Epidermal melanocyte (primary cell): Measurements from ENCODE around the gene GBGT1.

Experiments
- DNase-seq: peaks from one replicate; pipeline ENCODE4 v3.0.0; 2011; ENCODE audit warnings: low spot score; ENCODE audit not compliant: insufficient read length

GBGT1 gene

DNA sequence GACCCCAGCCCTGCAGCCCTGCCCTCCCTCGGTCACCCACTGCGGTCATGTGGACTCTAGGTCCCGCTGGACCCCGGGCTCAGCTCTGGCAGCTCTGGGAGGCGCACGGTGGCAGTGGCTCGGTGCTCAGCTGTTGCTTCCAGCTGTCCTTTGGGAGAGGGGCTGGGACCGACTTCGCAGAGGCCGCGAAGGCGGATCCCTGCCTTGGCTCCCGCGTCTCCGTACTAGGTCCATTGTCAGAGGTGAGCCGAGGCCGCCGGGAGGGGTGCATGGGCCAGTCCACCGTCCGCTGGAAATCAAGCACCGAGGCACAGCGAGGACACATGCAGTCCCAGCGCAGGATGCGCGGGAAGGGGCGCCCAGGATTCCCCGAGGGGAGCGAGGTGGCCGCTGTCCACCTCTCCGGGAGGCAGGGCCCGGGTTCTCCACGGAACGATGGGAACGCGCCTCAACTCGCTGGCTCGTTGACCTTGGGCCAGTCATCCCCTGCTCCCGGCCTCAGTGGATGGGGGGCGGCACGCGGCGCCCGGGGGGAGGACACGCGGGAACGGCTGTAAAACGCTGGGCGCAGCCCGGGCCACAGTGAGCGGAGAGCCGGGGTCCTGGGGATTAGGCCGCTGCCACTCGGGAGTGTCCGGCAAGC lies 732 bp downstream of the GBGT1 start:
- no peak for DNase-seq

DNA sequence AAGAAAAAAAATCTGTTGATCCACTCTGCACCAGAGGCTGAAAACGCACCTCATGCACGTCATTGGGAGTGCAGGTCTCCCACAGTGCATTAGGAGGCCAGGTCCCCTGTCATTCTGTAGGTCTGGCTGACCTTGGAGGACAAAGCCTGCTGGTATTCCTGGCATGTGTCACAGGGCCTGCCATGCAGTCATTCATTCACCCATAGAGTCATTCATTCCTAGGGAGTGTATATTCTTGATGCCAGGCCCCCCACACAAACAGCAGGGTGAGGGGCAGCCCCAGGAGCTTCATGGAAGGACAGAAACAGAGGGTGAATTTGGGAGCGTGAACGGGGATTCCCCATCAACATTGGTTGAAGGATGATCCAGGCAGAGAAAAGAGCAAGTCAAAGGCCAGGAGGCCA lies 2.2 kb downstream of the GBGT1 start:
- DNase-seq, result no peak

DNA sequence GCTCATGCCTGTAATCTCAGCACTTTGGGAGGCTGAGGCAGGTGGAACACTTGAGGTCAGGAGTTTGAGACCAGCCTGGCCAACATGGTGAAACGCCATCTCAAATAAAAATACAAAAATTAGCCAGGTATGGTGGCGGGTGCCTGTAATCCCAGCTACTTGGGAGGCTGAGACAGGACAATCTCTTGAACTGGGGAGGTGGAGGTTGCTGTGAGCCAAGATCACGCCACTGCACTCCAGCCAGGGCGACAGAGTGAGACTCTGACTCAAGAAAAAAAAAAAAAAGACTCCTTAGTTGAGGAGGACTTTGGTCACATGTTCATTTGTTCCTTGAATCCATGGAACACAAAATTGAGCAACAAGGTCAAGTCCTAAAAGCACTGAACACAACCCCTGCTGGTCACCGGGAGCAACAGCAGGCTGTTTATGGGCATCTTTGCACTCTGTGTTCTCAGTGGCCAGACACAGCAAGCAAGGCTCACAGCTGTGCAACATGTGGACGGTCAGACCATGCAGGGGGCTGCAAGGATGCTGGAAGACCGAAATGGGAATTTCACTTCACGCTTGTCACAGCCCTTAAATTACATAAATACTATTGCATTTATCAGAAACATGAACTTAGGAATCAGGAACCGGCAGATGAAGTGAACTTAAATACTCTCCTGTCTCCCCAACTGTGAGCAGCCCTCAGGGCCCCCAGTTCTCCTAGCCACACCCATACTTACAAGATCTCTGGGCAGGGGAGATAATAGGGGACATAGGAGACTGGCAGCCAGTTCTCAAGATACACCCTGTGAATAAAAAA lies 2.8 kb downstream of the GBGT1 start:
- peak; percentile 88 for DNase-seq

DNA sequence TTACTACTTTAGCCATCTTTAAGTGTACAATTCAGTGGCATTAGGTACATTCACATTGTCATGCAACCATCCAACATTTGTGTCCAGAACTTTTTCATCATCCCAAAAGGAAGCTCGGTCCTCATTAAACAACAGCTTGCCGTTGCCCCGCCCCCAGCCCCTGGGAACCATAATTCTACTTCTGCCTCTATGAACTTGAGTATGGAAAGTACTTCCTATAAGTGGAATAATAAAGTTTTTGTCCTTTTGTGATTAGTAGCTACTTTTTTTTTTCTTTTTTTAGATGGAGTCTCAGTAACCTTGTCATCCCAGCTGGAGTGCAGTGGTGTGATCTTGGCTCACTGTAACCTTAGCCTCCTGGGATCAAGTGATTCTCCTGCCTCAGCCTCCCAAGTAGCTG lies 5.0 kb downstream of the GBGT1 start:
- DNase-seq, result no peak

DNA sequence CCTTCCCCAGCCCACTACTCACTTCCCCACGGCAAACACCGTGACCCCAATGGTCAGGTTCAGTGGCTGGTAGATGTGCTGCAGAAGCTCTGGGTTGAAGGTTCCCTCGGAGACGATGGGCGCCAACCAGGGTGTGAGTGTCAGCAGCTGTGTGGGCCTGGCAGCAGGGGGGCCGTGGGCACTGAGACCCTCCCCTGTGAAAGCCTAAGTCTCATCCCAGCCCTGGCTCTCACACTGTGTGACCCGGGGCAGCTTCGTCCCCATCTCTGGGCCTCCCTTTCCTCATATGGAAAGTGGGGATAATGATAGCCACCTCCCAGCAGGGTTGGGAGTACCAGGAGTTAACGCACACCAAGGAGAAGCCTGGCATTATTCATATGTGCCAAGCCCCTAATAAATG lies 8.6 kb downstream of the GBGT1 start:
- no peak for DNase-seq

DNA sequence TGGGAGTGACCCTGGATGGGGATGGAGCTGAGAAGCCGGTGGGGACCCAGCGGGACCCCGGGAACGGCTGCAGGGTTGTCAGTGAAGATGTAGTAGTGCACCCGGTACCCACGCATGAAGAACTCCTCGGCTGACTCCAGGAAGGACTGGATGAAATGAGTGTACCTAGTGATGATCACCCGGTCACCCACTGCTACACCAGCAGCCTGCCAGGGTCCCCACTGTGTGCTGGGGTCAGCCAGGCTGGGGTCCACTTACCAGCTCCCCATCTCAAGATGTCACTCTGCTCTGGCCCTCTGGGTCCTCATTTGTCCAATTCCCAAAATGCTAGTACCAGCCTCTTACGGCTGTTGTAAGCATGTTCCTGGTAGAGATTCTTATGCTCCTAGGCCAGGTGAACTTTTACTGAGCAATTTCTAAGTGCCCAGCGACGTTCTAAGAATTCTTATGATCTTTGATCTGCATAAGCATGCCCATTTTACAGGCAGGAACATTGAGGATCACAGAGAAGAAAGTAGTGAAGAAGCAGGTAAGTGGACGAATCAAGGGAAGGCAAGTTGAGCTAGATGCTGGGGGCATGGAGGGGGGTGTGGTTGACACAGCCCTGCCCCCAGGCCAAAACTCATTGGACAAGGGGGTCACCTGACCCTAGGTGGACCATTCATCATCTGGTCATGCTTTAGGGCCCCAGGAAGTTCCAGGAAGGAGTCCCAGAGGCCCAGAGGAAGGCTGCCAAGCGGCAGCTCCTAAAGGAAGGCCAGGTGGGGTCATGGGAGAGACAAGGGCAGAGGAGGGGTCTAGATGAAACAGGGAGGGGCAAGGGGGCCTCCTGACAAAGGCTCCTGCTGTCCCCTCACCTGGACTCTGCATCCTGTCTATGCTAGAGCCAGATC lies 9.4 kb downstream of the GBGT1 start:
- no peak for DNase-seq

DNA sequence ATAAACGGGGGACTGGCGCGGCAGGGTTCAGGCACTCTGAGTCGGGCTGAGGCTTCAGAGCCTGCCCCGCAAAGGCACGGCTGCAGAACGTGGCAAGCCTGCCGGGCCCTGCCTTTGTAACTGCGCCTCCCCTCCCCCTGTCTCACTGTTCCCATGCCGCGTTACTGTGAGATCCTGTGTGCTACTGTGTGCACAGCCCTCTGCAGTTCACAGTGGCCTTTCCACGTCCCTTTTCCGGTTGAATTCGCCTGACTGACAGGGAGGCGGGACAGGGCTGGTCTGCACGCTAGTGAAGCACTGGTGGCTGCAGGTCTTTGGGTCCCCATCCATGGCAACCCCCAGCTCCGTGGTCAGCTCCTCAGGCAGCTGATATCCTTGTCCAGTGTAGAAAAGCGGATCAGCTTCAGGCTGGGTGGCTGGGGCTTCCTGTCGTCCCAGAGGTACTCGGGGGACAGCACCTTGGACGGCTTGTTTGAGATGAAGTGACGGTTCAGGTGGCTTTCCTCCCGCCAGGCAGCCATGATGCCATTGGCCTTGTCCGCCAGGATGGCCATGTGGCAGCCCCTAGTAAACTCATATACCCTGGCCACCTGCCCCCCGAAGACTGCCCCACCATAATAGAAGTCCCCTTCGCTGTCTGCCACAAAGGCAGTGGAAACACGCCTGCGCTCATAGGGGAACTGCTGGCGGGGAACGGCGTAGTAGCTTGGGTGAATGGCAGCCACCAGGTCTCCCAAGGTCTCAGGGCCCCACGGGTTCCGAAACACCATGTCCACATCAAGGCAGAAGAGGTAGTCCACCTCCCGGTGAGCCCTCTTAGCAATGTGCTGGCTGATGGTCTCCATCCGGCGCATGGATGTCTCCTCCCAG lies 10.3 kb downstream of the GBGT1 start:
- DNase-seq, result no peak

DNA sequence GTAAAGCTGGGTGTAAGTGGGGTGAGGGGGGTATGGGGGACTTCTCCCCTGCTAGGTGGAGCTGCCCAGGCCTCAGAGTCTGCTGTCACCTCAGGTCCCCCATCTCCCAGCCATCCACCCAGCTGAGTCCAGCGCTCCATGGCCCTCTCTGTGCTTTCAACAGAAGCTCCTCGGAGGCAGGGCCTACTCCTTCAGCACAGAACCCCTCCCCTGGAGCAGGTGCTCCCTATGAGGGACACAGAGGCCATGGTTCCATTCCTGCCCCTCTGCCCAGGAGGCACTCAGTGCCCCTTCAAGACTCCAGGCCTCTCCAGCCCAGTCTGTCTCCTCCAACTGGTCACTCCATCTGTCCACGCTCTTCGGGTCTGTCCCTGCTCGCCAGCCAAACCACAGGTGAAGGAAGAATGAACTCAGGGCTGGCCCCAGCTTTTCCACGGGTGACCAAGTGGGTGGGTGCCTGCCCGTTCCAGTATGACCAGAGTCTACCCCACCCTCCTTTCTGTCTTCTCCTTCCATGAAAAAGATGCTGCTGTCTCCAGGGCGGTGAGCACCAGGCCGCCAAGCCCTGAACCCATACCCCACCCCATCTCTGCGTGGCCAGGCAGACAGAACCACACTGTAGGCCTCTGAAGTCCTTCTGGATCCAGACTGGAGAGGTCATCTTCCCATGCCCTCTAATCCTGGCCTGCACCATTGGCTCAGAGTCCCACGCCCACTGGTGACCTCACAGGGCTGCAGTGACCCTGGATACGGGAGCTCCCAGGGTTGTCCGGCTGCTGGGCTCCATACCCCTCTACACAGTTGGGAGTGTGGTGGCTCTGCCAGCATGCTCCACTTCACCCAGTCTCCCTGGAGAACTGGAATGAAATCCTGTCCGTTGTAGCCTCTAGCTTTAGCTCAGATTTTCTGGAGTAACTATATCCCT lies 11.9 kb downstream of the GBGT1 start:
- DNase-seq, result no peak

DNA sequence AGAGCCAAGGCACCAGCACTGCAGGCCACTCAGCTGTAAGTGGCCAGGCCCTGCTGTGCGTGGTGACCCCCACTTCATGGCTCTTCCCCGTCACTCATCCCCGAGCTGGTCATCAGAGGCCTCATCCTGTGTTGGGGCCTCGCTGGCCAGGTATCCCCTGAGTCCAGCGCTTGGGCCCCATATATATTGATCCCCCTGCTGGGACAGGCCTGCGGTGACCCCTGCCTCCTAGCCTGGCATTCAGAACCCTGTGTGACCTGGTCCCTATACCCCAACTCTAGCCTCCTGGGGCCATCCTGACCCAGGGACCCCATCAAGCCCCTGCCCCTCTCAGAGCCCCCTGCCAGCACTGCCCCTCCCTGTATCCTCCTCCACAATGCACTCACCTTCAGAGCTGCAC lies 12.7 kb downstream of the GBGT1 start:
- DNase-seq, result no peak

DNA sequence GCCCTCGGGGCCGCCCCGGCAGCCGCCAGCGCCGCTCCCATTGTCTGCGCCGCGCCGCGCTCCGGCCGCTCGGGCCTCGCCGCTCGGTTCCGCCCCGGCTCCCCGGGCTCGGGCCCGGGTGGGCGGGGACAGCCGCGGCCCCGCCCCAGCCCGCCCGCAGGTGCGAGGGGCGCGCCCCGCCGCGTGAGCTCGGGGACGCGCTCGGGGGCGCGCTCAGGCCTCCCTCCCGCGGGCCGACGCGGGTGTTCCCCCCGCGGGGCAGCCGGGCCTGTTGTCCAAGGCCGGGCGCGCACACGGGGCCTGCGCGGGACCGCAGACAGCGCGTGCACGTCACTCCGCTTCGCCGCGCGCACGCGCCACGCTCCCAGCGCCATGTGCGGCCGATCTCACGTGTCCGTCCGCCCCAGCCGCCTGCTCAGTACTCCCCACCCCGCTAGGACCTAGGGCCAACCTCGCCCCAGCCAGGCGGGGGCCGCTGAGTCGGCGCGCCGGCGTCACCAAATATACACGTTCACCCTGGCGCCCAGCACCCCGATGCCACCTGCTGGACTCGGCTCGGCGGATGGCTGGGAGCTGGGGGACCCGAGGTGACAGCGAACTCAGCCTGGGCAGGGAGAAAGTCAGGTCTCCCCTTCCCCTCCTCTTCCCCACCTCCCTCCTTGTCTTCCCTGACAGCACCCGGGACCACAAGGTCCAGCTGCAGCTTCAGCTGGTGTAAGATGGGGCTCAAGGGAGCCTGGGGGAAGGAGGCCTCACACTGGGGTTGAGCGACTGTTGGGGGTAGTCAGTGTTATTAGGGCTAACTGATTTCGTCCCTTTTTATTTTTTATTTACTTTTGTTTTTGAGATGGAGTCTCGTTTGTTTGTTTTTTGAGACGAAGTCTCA lies 14.3 kb downstream of the GBGT1 start:
- DNase-seq, result peak; percentile 94

DNA sequence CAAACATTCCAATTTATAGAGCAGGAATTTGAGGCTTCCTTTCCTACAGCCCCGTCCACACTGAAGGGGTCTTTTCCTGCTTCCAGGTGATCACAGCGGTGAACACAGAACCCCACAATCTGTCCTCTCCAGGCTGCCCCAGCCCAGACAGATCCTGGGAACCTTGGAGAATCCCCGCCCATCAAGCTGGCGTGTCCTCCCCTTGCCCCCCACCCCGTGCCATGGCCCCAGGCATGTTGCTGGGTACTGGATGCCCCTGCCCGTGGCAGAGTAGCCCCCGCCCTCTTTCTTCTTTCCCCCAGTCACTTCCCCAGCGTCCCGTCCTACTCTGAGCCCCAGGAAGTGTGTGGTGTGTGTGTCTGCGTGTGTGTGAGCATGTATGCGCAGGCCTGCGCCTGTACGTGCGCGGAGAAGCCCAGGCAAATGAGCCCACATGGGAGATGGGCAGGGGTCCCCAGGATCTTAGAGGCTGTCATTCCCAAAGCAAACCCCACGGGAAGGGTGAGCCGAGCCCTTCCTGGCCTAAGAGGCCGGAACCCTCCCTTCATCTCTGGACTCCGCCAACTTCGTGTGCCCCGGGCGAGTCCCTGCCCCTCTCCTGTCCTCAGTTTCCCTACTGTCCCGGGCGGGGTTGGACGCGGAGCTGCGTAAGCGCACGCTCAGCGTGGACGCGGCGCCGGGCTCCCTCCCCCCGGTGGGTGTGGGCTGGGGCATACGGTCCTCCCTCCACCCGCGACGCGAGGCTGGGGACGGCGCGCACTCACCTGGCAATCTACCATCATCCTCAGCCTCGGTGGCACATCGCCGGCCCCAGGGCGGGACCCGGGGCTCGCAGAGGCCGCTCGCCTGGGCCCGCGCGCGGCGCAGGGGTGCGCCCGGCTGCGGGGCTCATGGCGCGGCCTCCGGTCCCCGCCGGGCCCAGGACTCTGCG lies 15.2 kb downstream of the GBGT1 start:
- peak; percentile 55 for DNase-seq

DNA sequence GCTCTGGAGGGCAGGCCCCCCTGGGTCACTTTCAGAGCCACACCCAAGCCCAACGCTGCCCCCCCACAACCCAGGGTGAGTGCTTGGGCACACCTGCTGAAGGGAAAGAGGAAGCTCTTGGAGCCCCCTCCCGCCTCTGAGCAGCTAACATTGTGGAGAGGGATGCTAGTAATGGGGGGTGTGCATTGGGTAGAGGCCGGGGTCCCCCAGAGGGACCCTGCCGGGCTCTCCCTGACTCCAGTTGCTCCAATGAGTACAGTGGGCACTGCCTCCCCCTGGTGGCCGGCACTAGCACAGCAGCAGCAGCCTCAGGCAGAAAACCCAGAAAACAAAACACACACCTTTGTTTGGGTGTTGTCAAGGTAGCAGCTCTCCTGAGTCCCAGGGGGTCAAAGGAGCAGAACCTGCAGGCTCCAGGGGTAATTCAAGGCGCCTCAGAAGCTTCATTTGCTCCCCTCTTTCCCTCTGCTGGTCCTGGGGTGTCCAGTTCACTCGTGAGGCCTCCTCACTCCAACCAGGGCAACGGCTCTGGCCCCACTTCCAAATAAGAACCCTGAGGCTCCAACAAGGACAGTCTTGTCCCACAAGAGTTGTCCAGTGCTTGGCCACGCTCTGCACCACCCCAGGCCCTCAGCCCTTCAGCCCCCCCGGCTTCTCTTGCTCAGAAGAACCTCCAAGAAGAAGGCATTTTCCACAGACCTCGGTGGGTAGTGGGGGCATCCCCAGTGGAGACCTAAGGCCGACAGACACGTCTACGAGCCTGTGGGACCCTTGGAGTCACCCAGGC lies 16.1 kb downstream of the GBGT1 start:
- peak; percentile 85 for DNase-seq

DNA sequence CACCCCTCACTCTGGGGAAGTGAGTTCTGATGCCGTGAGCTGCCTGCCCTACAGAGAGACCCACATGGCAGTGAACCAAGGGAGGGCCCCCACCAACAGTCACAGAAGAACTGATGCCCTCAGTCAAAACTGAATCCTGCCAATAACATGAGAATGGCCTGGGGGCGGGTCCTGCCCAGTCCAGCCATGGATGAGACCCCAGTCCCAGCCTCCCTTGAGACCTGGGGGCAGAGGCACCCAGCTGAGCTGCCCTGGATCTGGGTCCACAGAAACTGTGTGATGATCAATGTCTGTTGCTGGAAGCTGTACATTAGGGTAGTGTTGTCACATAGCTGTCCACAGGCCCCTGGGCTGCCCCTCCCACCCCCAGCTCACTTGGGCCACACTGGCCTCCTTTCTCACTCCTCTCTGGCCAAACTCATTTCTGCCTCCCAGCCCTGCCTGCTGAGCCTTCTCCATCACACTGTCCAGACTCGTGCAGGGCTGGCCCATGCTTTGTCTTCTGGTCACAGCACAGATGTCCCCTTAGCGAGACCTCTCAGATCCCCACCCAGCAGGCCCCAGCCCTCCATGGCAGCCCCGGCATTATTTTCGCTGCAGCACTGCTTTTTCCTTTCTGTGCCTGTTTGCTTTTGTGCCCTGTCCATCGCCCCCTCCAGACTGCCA lies 16.8 kb downstream of the GBGT1 start:
- DNase-seq, result no peak

DNA sequence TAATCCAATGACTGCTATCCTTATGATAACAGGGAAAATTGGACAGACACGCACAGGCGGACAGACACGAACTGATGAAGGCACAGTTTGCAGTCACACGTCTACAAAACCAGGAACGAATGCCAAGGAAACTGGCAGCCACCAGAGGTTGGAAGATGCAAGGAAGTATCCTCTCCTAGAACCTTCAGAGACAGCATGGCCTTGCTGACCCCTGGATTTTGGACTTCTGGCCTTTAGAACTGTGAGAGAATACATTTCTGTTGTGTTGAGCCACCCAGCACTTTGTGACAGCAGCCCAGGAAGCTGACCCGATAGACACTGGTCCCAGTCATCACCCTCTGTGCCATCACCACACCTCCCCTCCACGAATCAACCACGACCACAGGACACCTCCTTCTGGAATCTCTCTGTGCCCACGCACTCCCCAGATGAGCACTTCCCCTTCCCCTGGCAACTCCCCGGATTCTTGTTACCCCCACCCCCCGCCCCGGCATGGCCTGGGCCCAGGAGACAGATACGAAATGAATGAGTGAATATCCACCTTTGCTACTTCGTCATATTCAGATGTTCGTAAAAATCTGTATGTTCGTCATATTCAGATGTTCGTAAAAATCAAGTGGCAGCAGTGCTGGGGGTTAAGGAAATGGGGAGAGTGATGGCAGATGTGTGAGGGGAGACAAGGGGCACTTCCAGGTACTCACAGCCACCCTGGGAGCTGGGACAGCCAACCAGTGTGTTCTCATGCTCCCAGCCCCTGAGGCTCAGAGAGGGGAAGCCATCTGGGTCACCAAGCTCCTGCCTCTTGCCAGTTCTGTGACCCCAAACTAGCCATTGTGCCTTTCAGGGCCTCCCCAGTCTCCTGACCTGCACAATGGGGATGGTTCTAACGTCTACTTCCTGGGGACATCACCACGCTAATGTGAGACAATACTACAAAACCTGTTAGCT lies 18.5 kb downstream of the GBGT1 start:
- no peak for DNase-seq

DNA sequence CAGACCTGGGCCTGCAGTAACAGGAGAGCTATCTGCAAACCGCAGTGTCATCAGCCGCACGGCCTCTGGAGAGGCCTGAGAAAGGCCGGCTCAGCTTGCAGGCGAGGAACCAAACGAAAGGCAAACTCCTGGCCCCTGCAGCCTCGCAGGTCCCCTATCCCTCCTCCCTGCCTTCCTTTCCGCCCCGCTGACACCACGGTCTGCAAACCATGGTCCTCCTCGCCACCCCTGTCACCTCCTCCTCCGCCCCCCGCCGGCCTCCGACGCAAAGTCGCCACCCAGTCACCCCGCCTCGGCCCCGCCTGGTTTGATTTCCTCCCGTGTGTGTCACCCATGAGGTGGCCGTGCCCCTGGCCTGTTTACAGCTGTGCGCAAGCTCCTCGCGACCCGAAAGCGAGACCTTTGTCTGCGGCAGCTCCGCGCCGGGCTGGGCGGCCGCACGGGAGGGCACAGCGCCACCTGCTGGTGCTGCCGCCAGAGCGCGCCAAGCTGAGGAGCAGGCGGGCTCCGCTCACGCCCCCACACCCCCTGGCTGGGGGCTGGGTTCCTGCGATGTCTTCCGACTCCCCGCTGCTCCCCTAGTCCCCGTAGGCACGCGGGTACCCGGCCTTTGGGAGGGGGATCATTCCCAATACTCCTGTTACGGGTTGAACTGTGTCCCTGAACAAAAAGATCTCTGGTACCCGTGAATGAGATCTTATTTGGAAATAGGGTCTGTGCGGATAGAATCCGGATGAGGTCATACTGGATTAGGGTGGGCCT lies 19.4 kb downstream of the GBGT1 start:
- peak; percentile 94 for DNase-seq
